GM23338 (cell line): Measurements from ENCODE around the gene GPATCH1.

Source experiments
- EZH2 ChIP-seq: fragments of 200-600 bp; sonication (generic); IDR thresholded peaks from one replicate; pipeline ENCODE4 v1.8.0; 2017; ENCODE audit warnings: antibody characterized with exemption, mild to moderate bottlenecking, low read depth; ENCODE audit not compliant: unreplicated experiment
- NANOG ChIP-seq: IDR thresholded peaks from 2 replicates; pipeline ENCODE4 v1.6.1; 2016; ENCODE audit warnings: antibody characterized with exemption, borderline replicate concordance
- TF ChIP-seq, protein P1 (sequence below), 2 experiments: fragments of 200-600 bp in 1 of 2; sonication (generic) in 1 of 2; conservative IDR thresholded peaks; 2 replicates each; pipeline versions ENCODE4 v1.5.1 to v1.6.1; 2016 to 2017; ENCODE audit warnings: antibody characterized with exemption in 2 of 2, low read depth in 2 of 2, mild to moderate bottlenecking in 2 of 2, moderate library complexity in 1 of 2

DNA sequence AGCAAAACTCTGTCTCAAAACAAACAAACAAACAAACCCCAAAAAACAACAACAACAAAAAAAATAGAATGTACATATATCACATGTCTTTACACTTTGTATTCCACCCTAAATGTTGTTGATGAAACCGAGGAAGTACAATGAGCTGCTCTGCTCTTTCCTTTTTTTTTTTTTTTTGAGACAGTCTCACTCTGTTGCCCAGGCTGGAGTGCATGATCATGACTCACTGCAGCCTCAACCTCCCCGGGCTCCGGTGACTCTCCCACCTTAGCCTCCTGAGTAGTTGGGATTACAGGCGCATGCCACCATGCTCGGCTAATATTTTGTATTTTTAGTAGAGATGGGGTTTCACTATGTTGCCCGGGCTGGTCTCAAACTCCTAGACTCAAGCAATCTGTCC lies 82.5 kb downstream of the GPATCH1 start:
- no peak for TF ChIP-seq EZH2
- TF ChIP-seq, protein P1, sequence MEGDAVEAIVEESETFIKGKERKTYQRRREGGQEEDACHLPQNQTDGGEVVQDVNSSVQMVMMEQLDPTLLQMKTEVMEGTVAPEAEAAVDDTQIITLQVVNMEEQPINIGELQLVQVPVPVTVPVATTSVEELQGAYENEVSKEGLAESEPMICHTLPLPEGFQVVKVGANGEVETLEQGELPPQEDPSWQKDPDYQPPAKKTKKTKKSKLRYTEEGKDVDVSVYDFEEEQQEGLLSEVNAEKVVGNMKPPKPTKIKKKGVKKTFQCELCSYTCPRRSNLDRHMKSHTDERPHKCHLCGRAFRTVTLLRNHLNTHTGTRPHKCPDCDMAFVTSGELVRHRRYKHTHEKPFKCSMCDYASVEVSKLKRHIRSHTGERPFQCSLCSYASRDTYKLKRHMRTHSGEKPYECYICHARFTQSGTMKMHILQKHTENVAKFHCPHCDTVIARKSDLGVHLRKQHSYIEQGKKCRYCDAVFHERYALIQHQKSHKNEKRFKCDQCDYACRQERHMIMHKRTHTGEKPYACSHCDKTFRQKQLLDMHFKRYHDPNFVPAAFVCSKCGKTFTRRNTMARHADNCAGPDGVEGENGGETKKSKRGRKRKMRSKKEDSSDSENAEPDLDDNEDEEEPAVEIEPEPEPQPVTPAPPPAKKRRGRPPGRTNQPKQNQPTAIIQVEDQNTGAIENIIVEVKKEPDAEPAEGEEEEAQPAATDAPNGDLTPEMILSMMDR (conservative IDR thresholded peaks at IDR 0.05; ENCODE audit: low read depth in 2 of 2) = no peak
- TF ChIP-seq NANOG = no peak
